NCI-H128 (cell line): ENCODE data around the gene STPG3.

Experiments
- DNase-seq: peaks from one replicate; lab custom pipeline; 2025; ENCODE audit not compliant: unreplicated experiment; lab: John Stamatoyannopoulos, UW

STPG3 gene

DNA sequence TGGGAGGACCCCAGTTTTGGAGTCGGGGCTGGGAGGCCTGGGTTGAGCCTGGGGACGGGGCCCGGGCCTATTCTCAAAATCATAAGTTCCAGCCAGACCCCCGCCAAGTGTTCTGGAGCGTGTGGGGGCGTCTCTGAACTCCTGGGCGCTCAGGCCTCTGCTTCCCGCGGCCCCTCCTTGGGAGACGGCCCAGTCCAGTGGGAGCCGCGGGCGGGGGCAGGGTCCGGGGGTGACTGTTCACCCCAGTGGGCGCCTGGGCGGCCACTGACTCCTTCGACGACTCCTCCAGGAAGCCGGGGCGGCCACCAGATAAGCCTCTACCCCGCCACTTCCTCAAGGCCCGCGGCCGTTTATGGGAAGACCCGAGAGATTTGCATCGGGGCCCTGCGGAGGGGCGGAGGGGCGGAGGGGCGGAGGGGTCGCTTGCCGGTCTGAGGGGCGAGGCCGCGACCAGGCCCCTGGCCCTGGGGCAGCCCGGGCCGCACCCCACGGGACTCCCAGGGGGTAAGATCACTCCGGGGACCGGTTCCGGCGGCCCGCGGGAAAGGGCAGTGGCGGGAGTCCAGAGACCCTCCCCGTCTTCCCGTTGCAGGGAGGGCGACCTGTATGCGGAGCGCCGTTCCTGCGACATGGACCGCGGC lies 27.1 kb downstream of the STPG3 start:
- DNase-seq = no peak

DNA sequence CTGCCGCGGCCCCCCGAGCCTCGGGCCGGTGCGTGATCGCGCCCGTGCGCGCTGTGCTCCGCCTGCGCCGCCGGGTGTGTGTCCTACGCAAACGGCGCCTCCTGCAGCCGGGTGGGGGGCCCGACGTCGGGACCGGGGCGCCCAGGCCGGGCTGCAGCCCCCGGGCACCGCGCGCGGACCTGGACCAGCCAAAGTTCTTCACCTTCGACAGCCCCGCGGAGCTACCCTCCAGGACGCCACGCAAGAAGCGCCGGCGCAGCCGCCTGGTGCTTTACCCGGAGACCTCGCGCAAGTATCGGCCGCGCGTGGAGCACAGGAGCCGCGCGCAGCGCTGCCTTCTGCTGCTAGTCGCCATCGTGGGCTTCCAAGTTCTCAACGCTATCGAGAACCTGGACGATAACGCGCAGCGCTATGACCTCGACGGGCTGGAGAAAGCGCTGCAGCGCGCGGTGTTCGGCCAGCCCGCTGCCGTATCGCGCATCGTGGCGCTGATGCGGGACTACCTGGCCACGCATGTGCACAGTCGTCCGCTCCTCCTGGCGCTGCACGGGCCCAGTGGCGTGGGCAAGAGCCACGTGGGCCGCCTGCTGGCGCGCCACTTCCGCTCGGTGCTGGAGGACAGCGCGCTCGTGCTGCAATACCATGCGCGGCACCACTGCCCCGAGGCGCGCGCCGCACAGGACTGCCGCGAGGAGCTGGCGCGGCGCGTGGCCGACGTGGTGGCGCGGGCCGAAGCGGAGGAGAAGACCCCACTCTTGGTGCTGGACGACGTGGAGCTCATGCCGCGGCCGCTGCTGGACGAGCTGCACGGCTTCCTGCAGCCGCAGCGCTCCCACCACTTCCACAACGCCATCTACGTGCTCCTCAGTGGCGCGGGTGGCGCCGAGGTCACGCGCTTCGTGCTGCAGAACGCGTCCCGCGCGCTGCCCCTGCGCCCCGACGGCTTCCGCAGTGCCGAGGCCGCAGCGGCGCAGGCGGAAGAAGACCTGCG lies 27.9 kb downstream of the STPG3 start:
- no peak for DNase-seq

DNA sequence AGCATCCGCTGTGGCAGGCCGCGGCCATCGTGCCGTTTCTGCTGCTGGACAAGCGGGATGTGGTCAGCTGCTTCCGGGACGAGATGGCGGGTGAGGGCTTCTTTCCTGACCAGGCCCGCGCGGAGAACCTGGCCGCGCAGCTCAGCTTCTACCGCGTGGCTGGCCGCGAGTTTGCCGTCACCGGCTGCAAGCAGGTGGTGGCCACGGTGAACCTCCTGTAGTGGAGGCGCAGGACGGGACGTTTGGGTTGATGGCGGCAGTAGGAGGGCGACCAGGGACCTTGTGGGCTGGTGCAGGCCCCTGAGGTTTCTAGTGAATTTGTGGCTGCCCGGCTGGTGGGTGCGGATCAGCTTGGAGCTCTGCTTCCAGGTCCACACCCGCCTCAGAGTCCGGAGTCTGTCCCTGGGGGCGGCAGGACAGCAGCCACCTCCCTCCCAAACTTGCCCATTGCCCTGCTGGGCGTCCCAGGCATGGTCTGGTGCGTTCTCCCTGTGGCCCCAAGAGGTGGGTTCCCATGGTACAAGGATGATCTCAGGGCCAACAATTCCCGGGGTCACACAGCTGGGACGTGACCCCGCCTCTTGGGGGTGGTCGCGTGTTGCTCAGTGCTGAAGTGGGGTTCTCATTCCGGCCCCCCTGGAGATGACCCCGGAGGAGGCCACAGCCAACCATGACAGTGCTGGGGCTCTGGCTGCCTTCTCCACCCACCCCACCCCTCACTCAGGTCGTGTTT lies 28.8 kb downstream of the STPG3 start:
- no peak for DNase-seq

DNA sequence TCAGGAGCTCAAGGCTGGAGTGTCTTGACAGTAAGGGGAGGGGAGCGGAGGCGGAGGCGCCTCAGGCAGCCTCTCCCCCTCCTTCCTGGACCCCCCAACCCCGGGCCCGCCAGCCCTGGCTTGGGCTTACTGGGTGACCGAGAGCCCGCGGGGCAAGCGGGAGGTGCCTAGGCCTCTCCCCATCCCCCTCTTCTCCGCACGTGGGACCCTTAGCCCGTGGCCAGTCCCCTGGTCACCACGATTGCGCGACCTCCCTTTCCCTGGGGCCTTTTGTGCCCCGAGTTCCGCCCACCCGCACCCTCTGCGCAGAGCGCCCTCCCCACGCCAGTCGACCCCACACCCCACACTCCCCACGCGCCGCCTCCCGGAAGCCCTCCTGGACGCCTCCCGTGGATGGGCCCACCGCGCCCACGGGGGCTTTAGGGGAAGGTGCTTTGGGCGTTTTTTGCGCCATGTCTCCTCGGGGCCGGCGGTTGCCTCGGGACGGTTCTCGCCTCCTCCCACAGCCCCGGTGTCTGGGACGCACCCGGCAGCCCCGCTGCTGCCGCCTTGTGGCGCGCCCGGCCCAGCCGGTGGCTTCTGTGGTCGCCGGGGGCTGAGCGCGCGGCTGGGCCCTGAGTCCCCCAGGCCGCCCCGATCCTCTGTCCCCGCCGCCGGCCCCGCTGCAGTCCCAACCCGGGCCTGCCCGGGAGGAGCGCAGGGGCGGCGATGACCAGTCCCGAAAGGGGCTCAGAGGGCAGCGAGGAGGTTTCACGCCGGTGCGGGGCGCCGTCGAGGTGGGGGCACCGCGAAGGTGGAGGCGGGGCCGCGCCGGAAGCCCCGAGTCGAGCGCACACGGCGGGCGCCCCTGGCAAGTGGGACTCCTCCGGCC lies 29.6 kb downstream of the STPG3 start:
- no peak for DNase-seq

DNA sequence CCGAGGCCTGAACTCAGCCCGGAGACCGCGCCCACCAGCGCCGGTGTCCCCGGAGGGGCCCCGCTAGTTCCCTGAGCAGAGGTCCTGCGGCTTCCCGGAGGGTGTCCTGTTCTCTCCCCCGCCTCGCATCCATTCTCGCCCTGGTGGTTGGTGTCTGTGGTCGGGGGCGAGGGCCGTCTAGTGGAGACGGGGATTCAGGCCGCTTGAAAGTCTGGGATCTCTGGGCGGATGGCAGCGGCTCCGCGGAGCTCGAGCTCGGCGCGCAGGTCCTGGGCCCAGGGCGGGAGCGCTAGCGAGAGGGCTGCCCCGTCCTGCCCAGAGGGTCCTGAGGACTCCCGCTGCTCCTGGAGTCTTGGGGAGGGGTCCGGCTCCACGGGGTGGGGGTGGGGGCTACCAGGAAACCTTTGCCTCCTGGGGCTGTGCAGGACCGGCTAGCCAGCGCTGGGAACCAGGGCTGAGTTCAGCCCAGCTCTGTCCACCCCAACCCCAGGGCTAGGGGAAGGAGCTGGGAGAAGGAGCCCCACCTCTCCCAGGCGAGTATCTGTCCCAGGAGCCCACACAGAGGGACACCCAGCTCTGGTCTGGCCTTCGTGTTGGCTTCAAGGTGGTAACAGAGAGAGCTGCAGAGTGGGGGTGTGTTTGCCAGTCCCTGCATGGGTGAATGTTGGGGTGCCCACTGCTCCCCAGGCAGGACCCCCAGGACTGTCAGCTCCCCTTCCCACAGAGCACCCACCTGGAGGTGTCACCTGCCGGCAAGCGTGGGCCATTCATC lies 30.4 kb downstream of the STPG3 start:
- DNase-seq = no peak

DNA sequence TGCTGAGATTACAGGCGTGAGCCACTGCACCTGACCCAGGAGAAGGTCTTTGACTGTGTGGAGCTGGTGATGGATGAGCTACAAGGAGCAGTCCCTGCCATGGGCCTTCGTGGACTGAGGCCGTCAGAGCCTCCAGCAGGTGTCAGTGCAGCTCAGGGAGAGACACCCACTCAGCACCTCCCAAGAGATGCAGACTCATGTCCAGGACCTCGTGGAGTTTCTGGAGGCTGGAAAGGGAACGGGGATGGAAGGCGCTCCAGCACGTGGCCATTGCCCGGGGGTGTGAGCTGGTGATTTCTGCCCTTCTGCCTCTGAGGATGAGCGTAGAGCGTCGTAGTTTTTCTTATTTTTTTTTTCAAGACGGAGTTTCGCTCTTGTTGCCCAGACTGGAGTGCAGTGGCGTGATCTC lies 35.9 kb downstream of the STPG3 start:
- no peak for DNase-seq

DNA sequence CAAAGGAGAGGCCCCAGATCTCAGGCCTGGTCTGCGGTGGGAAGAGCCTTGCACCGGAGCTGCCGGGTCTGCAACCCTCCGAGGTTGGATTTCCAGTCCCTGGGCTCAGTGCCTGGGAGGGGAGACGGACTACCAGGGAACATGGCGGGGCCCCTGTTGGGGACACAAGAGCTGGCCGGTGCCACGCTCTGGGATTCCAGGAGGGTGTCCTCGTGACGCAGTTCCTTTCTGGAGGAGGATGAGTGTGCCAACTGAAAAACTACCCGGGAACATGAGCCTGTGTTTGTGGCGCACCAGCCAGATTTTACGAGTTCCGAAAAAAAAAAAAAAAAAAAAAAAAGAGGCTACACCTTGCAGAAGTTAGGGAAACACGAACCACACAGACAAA lies 42.0 kb downstream of the STPG3 start:
- DNase-seq = no peak

DNA sequence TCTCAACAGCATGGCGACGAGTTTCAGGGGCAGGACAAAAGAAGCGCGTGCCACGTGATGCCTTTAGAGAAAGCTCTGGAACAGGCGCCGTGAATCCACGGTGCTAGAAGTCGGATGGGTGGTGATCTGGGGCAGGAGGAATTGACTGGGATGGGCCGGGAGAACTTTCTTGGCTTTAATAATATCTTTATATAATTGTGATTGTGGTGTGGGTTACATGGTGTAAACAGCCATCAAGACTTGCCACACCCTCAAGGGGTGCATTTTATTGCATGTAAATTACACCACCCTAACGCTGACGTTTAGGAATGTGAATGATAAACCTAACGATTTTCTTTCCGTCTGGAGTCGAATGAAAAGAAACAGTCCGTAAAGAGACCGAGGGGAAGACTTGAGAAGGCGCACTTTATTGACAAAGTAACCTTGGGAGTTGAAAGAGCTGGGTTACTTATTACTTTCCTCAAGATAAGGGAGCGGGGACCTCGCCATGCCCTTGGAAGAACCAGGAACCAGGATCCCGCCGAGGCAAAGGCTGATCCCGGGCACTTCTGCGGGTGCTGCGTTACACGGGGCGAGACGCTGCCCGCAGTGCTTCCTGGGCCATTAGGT lies 42.5 kb downstream of the STPG3 start:
- no peak for DNase-seq

DNA sequence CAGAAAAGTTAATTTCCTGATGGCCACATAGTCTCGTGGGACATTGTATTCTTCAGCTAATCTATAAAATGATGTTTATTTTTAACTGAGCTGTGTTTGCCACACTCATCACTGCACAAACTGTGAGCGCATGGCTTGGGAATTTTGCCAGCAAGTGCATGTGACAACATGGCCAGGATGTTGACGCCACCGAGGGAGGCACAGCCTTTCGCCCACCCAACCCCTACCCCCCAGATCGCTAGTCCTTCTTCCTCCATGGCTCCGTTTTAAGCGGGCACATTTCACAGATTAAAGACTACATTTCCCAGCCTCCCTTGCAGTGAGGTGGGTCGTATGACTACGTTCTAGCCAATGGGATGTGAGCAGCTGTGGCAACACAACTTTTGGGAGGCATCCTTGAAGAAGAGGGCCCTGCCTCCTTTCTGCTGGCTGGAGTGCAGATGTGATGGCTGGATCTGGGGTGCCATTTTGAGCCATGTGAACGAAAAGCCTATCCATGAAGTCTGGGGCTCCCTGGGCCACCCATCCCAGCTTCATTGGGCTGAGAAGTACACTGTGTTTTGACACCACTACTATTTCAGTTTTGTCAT lies 43.1 kb downstream of the STPG3 start:
- DNase-seq = no peak

DNA sequence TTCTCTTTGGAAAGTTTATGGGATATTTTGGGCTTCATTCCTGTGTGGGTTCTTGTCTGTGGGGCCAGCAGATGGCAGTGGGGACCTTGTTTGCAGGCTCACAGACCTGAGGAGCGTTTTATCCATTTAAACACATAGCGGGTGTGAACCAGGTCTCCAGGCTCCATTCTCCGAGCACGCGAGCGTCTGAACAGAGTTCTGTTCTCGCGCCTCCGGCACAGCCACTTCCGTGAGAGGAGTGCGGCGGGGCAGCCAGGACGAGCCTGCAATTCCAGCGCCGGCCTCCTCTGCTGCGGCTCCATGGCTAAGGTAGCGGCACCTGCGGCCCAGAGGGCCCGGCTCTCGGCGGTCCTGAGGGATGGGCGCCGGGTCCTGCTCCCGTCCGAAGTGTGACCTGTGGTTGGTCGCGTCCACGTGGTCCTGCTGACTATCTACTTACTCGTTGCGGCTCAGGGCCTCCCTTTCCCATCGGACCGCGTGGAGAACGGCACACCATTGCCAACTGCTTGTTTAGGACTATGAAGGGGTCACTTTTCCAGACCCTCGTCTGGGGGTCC lies 43.7 kb downstream of the STPG3 start:
- DNase-seq = no peak

DNA sequence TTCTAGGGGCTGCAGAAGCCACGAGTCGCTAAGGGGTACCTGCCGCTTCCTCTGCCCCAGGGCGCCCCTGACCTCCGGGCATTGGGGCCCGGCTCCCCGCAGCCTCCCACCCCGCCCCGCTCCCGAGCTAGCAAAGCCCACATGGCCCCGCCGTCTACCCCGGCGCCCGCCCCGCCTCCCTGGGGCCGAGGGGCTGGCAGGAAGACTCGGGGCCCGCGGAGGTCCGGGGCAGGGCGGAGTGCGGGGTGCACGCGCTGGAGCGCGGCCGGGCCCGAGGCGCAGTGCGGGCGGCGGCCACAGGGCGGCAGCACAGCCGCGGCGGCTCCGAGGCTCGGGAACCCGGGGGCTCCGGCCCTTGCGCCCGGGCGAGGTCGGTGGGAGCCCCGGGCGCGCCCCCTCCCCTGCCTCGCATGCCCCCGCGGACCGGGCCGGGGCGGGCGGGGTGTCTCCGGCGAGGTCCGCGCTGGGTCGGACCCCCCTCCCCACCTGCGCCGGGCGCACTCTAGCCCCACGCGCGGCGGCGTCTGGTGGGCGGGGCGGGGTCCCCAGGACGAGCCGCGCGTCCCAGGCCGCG lies 44.2 kb downstream of the STPG3 start:
- DNase-seq = no peak

DNA sequence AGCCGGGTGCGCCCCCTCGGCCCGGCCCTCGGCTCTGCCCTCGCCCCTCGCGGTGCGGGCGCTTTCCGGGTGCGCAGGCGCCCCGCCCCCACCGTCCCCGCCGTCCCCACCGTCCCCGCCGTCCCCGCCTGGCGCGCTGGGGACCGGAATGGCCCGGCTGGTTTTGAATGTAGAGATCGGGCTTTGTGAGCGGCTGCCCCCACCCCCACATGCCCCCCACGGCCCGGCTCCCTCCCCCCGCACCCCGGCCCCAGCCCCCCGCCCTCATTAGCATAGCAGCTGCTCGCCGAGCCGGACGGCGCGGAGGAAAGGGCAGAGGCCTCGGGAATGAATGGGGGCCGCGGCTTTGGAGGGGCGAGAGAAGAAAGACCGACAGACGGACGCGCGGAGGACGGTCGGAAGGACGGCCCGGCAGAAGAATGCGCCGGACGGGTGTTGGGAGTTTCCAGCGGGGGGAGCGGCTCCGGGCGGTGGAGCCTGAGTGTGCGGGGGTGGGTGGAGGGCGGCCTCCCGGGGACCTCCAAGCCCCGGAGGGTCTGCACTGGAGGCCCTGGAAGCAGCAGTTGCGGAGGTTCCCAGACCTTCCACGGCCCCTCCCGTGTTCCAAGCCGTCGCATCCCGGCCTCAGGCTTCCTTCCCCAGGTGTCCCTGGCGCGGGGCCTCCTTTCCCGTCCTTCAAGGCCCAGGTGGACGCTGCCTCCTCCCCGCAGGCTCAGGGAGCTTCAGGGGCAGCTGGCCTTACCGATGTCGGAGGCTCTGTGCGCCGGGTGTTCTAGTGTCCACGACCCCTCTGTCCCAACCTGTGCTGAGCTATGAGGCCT lies 45.0 kb downstream of the STPG3 start:
- DNase-seq = no peak

DNA sequence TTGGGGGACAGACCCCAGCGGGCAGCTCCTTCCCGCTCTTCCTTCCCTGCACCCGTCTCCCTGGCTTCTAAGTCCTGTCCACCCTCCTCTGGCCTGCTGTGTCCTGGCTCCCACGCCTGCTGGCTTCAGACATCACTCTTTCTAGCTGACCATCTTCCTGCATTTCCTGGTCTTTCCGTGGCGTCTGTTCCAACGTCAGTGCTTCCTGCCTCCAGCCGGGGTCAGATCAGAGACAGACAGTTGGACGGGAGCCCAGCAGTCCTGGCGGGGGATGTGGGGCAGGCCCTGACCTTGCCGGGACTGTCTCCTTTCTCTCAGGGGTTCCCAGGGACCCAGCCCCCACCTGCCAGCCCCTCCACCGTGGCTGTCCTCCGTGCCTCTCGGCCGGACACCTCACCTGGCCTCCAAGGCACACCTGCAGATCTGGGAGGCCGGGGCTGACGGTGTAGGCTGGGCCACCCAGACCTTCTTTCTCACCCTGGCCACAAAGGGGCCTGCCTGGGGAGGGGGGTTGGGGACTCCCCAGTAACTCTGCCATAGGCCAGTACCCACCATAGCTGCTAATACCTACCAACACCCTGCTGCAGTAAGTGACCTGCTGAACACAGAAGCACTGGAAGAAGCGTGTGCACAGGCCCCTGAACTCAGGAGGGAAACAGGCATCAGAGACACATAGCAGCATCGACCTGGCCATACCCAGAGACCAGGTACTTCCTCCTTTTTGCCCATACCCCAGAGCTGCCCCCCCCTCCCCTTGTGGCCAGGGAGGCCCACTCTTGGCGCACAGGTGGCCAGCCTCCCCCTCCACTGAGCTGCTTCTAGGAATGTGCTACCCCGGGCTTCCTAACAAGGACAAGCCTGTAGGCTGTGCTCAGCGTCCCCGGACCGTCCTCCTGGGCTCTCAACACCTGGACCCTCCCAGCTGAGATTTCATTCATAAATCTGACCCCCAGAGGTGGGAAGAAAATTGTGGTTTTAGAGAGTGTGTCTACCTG lies 45.9 kb downstream of the STPG3 start:
- no peak for DNase-seq

DNA sequence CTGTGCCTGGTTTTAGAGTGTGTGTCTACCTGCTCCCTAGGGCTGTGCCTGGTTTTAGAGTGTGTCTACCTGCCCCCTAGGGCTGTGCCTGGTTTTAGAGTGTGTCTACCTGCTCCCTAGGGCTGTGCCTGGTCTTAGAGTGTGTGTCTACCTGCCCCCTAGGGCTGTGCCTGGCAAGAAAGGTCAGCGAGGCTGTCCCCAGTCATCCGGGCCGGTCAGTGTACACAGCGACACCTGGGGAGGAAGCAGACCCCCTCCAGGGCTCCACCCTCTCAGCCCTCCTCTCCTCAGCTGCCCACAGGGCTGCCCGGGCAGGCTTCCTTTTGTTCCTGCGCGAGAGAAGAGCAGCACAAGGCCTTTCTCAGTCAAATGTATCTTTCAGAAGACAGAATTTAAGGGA lies 46.9 kb downstream of the STPG3 start:
- DNase-seq = no peak

DNA sequence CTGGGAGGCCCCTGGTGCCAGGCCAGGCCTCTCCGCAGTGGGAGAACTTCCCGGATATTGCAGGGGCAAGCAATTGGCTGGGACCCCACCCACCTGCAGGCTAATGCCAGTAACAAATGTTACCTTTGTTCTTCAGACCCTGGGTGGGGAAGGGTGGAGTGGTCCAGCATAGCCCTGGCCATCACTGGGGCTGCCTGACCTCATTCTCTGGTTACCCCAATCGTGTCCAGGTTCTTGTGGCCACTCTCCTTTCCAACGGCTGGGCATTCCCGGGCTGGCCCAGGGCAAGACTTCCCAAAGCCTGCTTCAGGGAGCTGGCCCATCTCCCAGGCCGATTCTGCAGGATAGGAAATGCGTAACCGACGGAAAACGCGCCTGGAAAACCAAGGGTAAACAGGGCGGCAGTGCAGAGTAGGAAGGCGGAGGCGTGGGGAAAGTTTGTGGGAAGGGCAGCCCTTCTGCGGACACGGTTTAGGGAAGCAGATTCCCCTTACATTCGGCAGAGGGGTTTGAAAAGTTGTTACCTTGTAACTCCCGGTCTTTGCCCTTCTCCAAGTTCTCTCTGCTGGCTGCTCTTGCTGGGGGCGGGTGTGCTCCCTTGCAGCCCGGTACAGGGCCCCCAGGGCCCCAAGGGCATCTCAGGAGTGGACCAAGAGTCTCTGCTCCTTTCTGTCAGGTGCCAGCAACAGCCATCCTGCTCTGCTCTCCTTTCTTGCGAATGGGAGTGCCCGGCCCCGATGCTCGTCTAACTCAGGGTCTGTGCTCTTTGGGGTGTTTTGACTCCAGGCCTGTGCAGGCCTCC lies 47.5 kb downstream of the STPG3 start:
- no peak for DNase-seq

DNA sequence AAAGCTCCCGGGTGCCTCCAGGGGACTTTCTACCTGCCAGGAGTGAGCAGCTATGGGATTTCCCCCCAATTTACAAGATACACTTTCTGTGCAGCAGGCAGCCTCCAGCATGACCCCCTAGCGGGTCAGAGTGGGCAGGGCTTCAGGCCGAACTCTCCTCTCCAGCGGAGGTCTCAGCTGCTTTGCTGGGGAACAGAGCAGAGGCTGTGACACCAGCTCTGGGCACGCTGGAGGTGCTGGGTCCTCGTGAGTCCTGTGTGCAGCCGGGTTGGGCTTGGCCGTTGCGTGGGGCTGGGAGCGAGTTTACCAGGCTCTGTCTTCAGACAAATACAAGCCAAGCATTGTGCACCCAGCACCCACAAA lies 48.1 kb downstream of the STPG3 start:
- DNase-seq = no peak
